Progenitor cell of endocrine pancreas (in vitro differentiated cells): ENCODE data around the gene PSMB7. TPM values are rescaled to one million over a fixed set of nuclear protein-coding genes. Genes with fewer than 3 reads are reported as not detected.

Experiments used
- DNase-seq: peaks from one replicate; pipeline ENCODE4 v3.0.0; 2021; ENCODE audit warnings: low spot score; ENCODE audit not compliant: unreplicated experiment
- H3K27ac Mint-ChIP-seq: 2 replicates; pipeline ENCODE4 v1.8.0; 2021; ENCODE audit warnings: mild to moderate bottlenecking, moderate library complexity, mixed read lengths
- H3K27me3 Mint-ChIP-seq: 2 replicates; pipeline ENCODE4 v1.8.0; 2021; ENCODE audit warnings: mixed read lengths
- H3K36me3 Mint-ChIP-seq: 2 replicates; pipeline ENCODE4 v1.8.0; 2022; ENCODE audit warnings: mixed read lengths; ENCODE audit not compliant: insufficient read depth
- H3K4me1 Mint-ChIP-seq: 2 replicates; pipeline ENCODE4 v1.8.0; 2021; ENCODE audit warnings: low read depth, mixed read lengths
- H3K4me3 Mint-ChIP-seq: 2 replicates; pipeline ENCODE4 v1.8.0; 2021; ENCODE audit warnings: low read depth, mild to moderate bottlenecking, moderate library complexity, mixed read lengths
- H3K9me3 Mint-ChIP-seq: 2 replicates; pipeline ENCODE4 v1.8.0; 2021; ENCODE audit warnings: low read depth, mixed read lengths
- CTCF ChIP-seq: fragments of 200-600 bp; sonication (generic); IDR thresholded peaks from one replicate; pipeline ENCODE4 v1.5.0; 2021; ENCODE audit warnings: antibody characterized with exemption, mild to moderate bottlenecking; ENCODE audit not compliant: unreplicated experiment
- total RNA-seq: library from RNA; stranded (reverse); gene quantifications from 2 replicates; pipeline ENCODE4 v1.2.1, GENCODE V29; 2021

Gene PSMB7
- total RNA-seq, 1 donor from 2014 or later: 144 TPM

GRCh38 chr9:124442826-124443225 is 27.6 kb upstream of the PSMB7 start:
- H3K27ac Mint-ChIP-seq: no peak overlapping the region
- no peak overlapping the region for H3K4me3 Mint-ChIP-seq
- H3K4me1 Mint-ChIP-seq: no peaks in the 10 kb centered on the region
- TF ChIP-seq CTCF: no peak
- no peaks in the 10 kb centered on the region for H3K36me3 Mint-ChIP-seq
- peaks cover 12% of the 10 kb centered on the region for H3K27me3 Mint-ChIP-seq
- no peak for DNase-seq
- no peaks in the 10 kb centered on the region for H3K9me3 Mint-ChIP-seq

DNA sequence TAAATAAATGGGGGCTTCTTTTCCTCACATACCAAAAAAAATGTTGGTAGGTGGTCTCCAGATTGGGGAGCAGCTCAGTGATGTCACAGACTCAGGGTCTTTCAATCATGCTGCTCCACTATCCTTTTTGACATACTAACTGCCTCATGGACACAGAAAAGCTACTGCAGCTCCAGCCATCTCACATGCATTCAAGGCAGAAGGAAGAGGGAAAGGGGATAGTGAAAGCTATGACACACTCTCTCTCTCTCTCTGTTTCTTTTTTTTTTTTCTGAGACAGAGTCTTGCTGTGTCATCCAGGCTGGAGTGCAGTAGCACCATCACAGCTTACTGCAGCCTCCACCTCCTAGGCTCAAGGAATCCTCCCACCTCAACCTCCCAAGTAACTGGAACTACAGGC is 27.1 kb upstream of the PSMB7 start:
- no peak for DNase-seq
- no peaks in the 10 kb centered on the region for H3K4me1 Mint-ChIP-seq
- peaks cover 12% of the 10 kb centered on the region for H3K27me3 Mint-ChIP-seq
- TF ChIP-seq CTCF: no peak
- H3K9me3 Mint-ChIP-seq: no peaks in the 10 kb centered on the region
- no peak overlapping the region for H3K27ac Mint-ChIP-seq
- H3K36me3 Mint-ChIP-seq: no peaks in the 10 kb centered on the region
- H3K4me3 Mint-ChIP-seq: no peak overlapping the region

- peaks cover 8% of the 10 kb centered on the region for H3K27me3 Mint-ChIP-seq
- no peaks in the 10 kb centered on the region for H3K9me3 Mint-ChIP-seq
- H3K36me3 Mint-ChIP-seq: no peaks in the 10 kb centered on the region
- no peak overlapping the region for H3K27ac Mint-ChIP-seq
- no peaks in the 10 kb centered on the region for H3K4me1 Mint-ChIP-seq
- DNase-seq: no peak
- TF ChIP-seq CTCF: no peak
- no peak overlapping the region for H3K4me3 Mint-ChIP-seq
Observed at GRCh38 chr9:124441291-124441690, 26.0 kb upstream of the PSMB7 start.

- Mint-ChIP-seq H3K27ac (no peak overlapping the region), H3K36me3 (no peaks in the 10 kb centered on the region)
- no peak for TF ChIP-seq CTCF
Observed at GRCh38 chr9:124440786-124441185, 25.5 kb upstream of the PSMB7 start.

DNA sequence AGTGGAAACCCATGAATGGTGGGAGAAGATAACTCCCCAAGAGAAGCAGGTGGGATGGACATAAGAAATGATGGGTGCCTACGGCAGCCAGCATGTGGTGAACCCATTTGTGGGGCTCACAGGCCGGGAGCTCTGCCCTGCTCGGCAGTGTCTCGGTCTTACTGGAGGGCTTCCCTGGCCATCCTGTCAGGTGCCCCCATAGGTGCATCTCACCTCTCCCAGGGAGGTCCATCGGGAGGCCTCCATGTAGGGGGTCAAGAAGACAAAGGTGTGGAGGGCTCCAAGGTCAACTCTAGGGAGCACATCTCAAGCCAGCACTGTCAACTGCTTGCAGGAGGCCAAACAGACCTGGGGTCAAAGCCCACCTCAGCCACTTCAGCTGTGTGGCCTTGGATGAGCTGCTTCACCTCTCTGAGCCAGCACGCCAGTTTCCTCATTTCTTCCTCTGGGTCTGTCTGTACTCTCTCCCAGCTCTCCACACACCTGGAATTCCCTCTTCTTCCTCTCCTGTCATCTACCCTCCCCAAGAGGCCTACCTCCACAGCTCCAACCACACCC is 24.5 kb upstream of the PSMB7 start:
- Mint-ChIP-seq H3K9me3 (no peaks in the 10 kb centered on the region), H3K36me3 (no peaks in the 10 kb centered on the region), H3K27me3 (peaks cover 8% of the 10 kb centered on the region), H3K27ac (no peak overlapping the region), H3K4me3 (no peak overlapping the region), H3K4me1 (no peaks in the 10 kb centered on the region)
- TF ChIP-seq CTCF: no peak
- DNase-seq: no peak

More at GRCh38 chr9:124440786-124441185, 25.5 kb upstream of the PSMB7 start:
- Mint-ChIP-seq H3K9me3 (no peaks in the 10 kb centered on the region), H3K4me3 (no peak overlapping the region), H3K27me3 (peaks cover 8% of the 10 kb centered on the region), H3K4me1 (no peaks in the 10 kb centered on the region)
- DNase-seq: no peak
